IMR-90 (cell line): Measurements from ENCODE around the gene TIE1. TPM values are rescaled to one million over a fixed set of nuclear protein-coding genes. Genes with fewer than 3 reads are reported as not detected.

Experiments
- ATAC-seq: fragments of 200-7000 bp; cut with Tn5 transposase; 2 replicates; pipeline ENCODE4 v1.9.1; 2020; ENCODE audit warnings: low read depth, mild to moderate bottlenecking, moderate library complexity
- BruUV-seq: library from RNA; stranded (reverse); fragments of 400-500 nt; replicated peaks from 2 replicates; lab custom pipeline; 2021; lab: Mats Ljungman, UMichigan
- CTCF ChIA-PET: fragments of 300-600 bp; formaldehyde crosslinking; extraction: SDS; loops from one replicate; lab custom pipeline; 2021; ENCODE audit warnings: antibody characterized with exemption; lab: Yijun Ruan, JAX
- POLR2A ChIA-PET: fragments of 300-600 bp; sonication (Branson Sonifier 250); formaldehyde crosslinking; loops from one replicate; lab custom pipeline; 2022; ENCODE audit warnings: antibody characterized with exemption; ENCODE audit not compliant: unreplicated experiment; lab: Charles Lee
- DNase-seq: peaks from one replicate; pipeline ENCODE4 v3.0.0; 2013
- H2AFZ ChIP-seq: replicated peaks from 2 replicates; pipeline ENCODE3; 2013; ENCODE audit warnings: low read length, mild to moderate bottlenecking; ENCODE audit not compliant: poor library complexity
- H2AK5ac ChIP-seq: 2 replicates; pipeline ENCODE4 v1.6.1; 2013; ENCODE audit warnings: low read depth, low read length, inconsistent platforms
- H2AK9ac ChIP-seq: replicated peaks from 2 replicates; pipeline ENCODE3; 2013; ENCODE audit warnings: mild to moderate bottlenecking, low read depth, low read length, moderate library complexity; ENCODE audit not compliant: poor library complexity
- H2BK120ac ChIP-seq: 2 replicates; pipeline ENCODE4 v1.6.1; 2013; ENCODE audit warnings: low read depth, low read length, inconsistent platforms
- H2BK15ac ChIP-seq: 3 replicates; pipeline ENCODE4 v1.6.1; 2013; ENCODE audit warnings: low read depth, low read length, inconsistent platforms
- H2BK20ac ChIP-seq: 2 replicates; pipeline ENCODE4 v1.6.1; 2013; ENCODE audit warnings: low read depth, mild to moderate bottlenecking, inconsistent platforms, low read length, moderate library complexity
- H2BK5ac ChIP-seq: 2 replicates; pipeline ENCODE4 v1.6.1; 2013; ENCODE audit warnings: mild to moderate bottlenecking, low read depth, low read length, inconsistent platforms; ENCODE audit not compliant: poor library complexity, severe bottlenecking
- H3K14ac ChIP-seq: replicated peaks from 2 replicates; pipeline ENCODE4 v1.6.1; 2013; ENCODE audit warnings: low read depth, low read length, inconsistent platforms
- H3K18ac ChIP-seq: 2 replicates; pipeline ENCODE4 v1.6.1; 2013; ENCODE audit warnings: low read depth, low read length, control low read depth
- H3K23ac ChIP-seq: 2 replicates; pipeline ENCODE4 v1.6.1; 2013; ENCODE audit warnings: low read depth, low read length, inconsistent platforms
- H3K27ac ChIP-seq: 2 replicates; pipeline ENCODE4 v1.5.1; 2013; ENCODE audit warnings: mild to moderate bottlenecking, control low read depth, low read length; ENCODE audit not compliant: insufficient read depth
- H3K27me3 ChIP-seq: 2 replicates; pipeline ENCODE4 v1.6.1; 2013; ENCODE audit warnings: low read length; ENCODE audit not compliant: control insufficient read depth, insufficient read depth
- H3K36me3 ChIP-seq: 2 replicates; pipeline ENCODE4 v1.6.1; 2013; ENCODE audit warnings: low read length, mixed read lengths; ENCODE audit not compliant: control insufficient read depth, insufficient read depth
- H3K4ac ChIP-seq: 2 replicates; pipeline ENCODE4 v1.6.1; 2013; ENCODE audit warnings: low read depth, low read length, inconsistent platforms
- H3K4me1 ChIP-seq: 2 replicates; pipeline ENCODE4 v1.6.1; 2013; ENCODE audit warnings: low read length, mixed read lengths; ENCODE audit not compliant: control insufficient read depth, insufficient read depth
- H3K4me2 ChIP-seq: 2 replicates; pipeline ENCODE4 v1.6.1; 2013; ENCODE audit warnings: low read depth, mild to moderate bottlenecking, control low read depth, low read length, moderate library complexity
- H3K4me3 ChIP-seq: 2 replicates; pipeline ENCODE4 v1.5.1; 2013; ENCODE audit warnings: low read depth, mild to moderate bottlenecking, control low read depth, low read length, moderate library complexity; ENCODE audit not compliant: insufficient read depth
- H3K56ac ChIP-seq: 2 replicates; pipeline ENCODE4 v1.6.1; 2013; ENCODE audit warnings: low read length, inconsistent platforms; ENCODE audit not compliant: insufficient read depth; ENCODE audit errors: extremely low read depth
- H3K79me1 ChIP-seq, 2 experiments: 2 replicates each; pipeline ENCODE4 v1.6.1; 2013; ENCODE audit warnings: low read length in 2 of 2, inconsistent platforms in 1 of 2, low read depth in 1 of 2
- H3K9ac ChIP-seq: 2 replicates; pipeline ENCODE4 v1.6.1; 2013; ENCODE audit warnings: low read depth, low read length, control low read depth
- H3K9me1 ChIP-seq: 2 replicates; pipeline ENCODE4 v1.6.1; 2013; ENCODE audit warnings: low read length, inconsistent platforms; ENCODE audit not compliant: insufficient read depth
- H3K9me3 ChIP-seq: 2 replicates; pipeline ENCODE4 v1.6.1; 2013; ENCODE audit warnings: low read length; ENCODE audit not compliant: control insufficient read depth, insufficient read depth
- H4K20me1 ChIP-seq: 2 replicates; pipeline ENCODE4 v1.6.1; 2013; ENCODE audit warnings: low read length, inconsistent platforms; ENCODE audit not compliant: insufficient read depth
- H4K5ac ChIP-seq: 2 replicates; pipeline ENCODE4 v1.6.1; 2013; ENCODE audit warnings: mild to moderate bottlenecking, low read depth, low read length, control low read depth
- H4K8ac ChIP-seq, 2 experiments: 2 replicates each; pipeline ENCODE4 v1.6.1; 2013; ENCODE audit warnings: low read depth in 2 of 2, low read length in 2 of 2, control low read depth in 1 of 2, inconsistent platforms in 1 of 2
- H4K91ac ChIP-seq: 2 replicates; pipeline ENCODE4 v1.6.1; 2013; ENCODE audit warnings: low read depth, low read length, inconsistent platforms; ENCODE audit not compliant: insufficient read depth
- CHD1 ChIP-seq: IDR thresholded peaks from 2 replicates; pipeline ENCODE4 v1.6.1; 2012; ENCODE audit warnings: low read depth, low read length, improper control_type of control experiment
- CTCF ChIP-seq: conservative IDR thresholded peaks from 2 replicates; pipeline ENCODE4 v1.5.1; 2012; ENCODE audit warnings: mild to moderate bottlenecking, low read depth, low read length, improper control_type of control experiment
- FOS ChIP-seq: fragments of 150-350 bp; IDR thresholded peaks from 2 replicates; pipeline ENCODE4 v1.6.1; 2016; ENCODE audit warnings: low read depth, low read length
- MAZ ChIP-seq: IDR thresholded peaks from 2 replicates; pipeline ENCODE4 v1.6.1; 2012; ENCODE audit warnings: low read depth, mild to moderate bottlenecking, low read length, improper control_type of control experiment, moderate library complexity, borderline replicate concordance
- MXI1 ChIP-seq: IDR thresholded peaks from 2 replicates; pipeline ENCODE4 v1.6.1; 2012; ENCODE audit warnings: low read depth, mild to moderate bottlenecking, low read length, moderate library complexity, borderline replicate concordance
- NFE2L2 ChIP-seq: fragments of 150-350 bp; IDR thresholded peaks from 2 replicates; pipeline ENCODE4 v1.6.1; 2016; ENCODE audit warnings: low read depth, mild to moderate bottlenecking, low read length
- POLR2A ChIP-seq: IDR thresholded peaks from 2 replicates; pipeline ENCODE4 v1.6.1; 2012; ENCODE audit warnings: mild to moderate bottlenecking, low read depth, low read length
- RCOR1 ChIP-seq: IDR thresholded peaks from 2 replicates; pipeline ENCODE4 v1.6.1; 2012; ENCODE audit warnings: mild to moderate bottlenecking, low read length, improper control_type of control experiment; ENCODE audit not compliant: insufficient replicate concordance
- RFX5 ChIP-seq: IDR thresholded peaks from 2 replicates; pipeline ENCODE4 v1.8.0; 2012; ENCODE audit warnings: low read depth, mild to moderate bottlenecking, low read length, moderate library complexity
- SMC3 ChIP-seq: fragments of 150-350 bp; IDR thresholded peaks from 2 replicates; pipeline ENCODE4 v1.6.1; 2016; ENCODE audit warnings: low read depth, mild to moderate bottlenecking, antibody characterized with exemption, low read length, moderate library complexity
- WGBS, 2 experiments: methylation state at CpG; one replicate each; pipeline versions ENCODE4 v1.1.5 to v1.1.7; 2013; ENCODE audit warnings: missing lambda C conversion rate in 2 of 2; ENCODE audit not compliant: insufficient read length in 1 of 2; ENCODE audit errors: extremely low coverage in 2 of 2; 5-methylcytosine and 5-hydroxymethylcytosine counted together
- dilution Hi-C: fragments of 300-500 bp; cut with HindIII; formaldehyde crosslinking; loops from one replicate; pipeline ENCODE4 v1.14.3; 2018; ENCODE audit warnings: low sequenced_read_pairs; ENCODE audit not compliant: unreplicated experiment
- in situ Hi-C: fragments of 300-500 bp; cut with MboI; formaldehyde crosslinking; loops from 3 replicates; pipeline ENCODE4 v1.14.3; 2019; ENCODE audit warnings: low sequenced_read_pairs, inconsistent platforms, mixed read lengths
- intact Hi-C: fragments of 100-400 bp; cut with micrococcal nuclease; formaldehyde crosslinking; loops from 2 replicates; pipeline ENCODE4 v1.10.0; 2022
- polyA plus RNA-seq, 3 experiments: library from polyadenylated mRNA; depleted of rRNA; stranded (reverse); fragments of >200 nt; gene quantifications; 2 replicates each; pipeline ENCODE4 v1.2.3, GENCODE V29; 2012; ENCODE audit warnings: low replicate concordance in 1 of 3
- total RNA-seq: library from RNA; depleted of rRNA; stranded (reverse); fragments of >200 nt; gene quantifications from 2 replicates; pipeline ENCODE4 v1.2.3, GENCODE V29; 2012

Gene TIE1
- total and polyA plus RNA-seq, 2 of the 4 experiments (the other 2 are of a cell fraction): 2.3 to 7.5 TPM

- TF ChIP-seq CTCF: no peak
Measured at GRCh38 chr1:43275826-43276620, 24.8 kb upstream of the TIE1 start (continued).

GRCh38 chr1:43276673-43277072, 24.1 kb upstream of the TIE1 start:
- no peak for DNase-seq
- POLR2A ChIA-PET: no interaction called here
- Histone ChIP-seq H3K36me3 (no peaks in the 10 kb centered on the region), H3K27ac (no peak overlapping the region), H4K8ac (no peak overlapping the region), H4K91ac (no peak overlapping the region), H2AK5ac (no peak overlapping the region), H4K5ac (no peak overlapping the region), H3K4me3 (no peak overlapping the region), H4K20me1 (no peaks in the 10 kb centered on the region), H2BK120ac (no peak overlapping the region), H3K9me3 (no peaks in the 10 kb centered on the region), H2BK5ac (no peak overlapping the region), H2AFZ (no peak overlapping the region), H3K79me1 (no peaks in the 10 kb centered on the region), H3K23ac (no peak overlapping the region), H2AK9ac (no peak overlapping the region), H3K27me3 (peaks cover 17% of the 10 kb centered on the region), H3K14ac (no peak overlapping the region), H2BK20ac (no peak overlapping the region), H3K9ac (no peak overlapping the region), H3K4ac (no peak overlapping the region), H3K4me2 (no peak overlapping the region), H3K18ac (no peak overlapping the region), H2BK15ac (no peak overlapping the region), H3K9me1 (no peaks in the 10 kb centered on the region; the same call in 1 of the 2 replicates), H3K56ac (no peak overlapping the region), H3K4me1 (0 out of 2 replicates have a peak, but pooled peaks cover 2% of the 10 kb centered on the region)
- CTCF ChIA-PET: no interaction called here
- no TSS peak for BruUV-seq
- no peak for ATAC-seq
- in situ Hi-C loops (no loop called here), dilution Hi-C loops (no loop called here), intact Hi-C loops (no loop called here)
- 20% methylated on average over 2 of the region's 7 CpGs; no CpG with 5 or more reads in 1 of the 2 experiments for WGBS, 2 experiments
- TF ChIP-seq CTCF (no peak), CHD1 (no peak), RCOR1 (no peak), RFX5 (no peak), SMC3 (no peak), MAZ (no peak), NFE2L2 (no peak), FOS (no peak), POLR2A (no peak), MXI1 (no peak)
